Duodenal mucosa (tissue), 2 donors: ENCODE measurements around the gene DHX34.
"Not testable (repeated sequence)": the region's sequence is repeated elsewhere in the genome, so short reads cannot be mapped to it uniquely, and the experiment has no call there.

ENCODE experiments used
- H3K27ac ChIP-seq: one replicate; pipeline ENCODE4 v1.7.0; 2013; ENCODE audit warnings: low read depth, low read length
- H3K27me3 ChIP-seq, 2 donors: one replicate each; pipeline ENCODE4 v1.7.0; 2013; ENCODE audit warnings: low read length in 2 of 2, control low read depth in 1 of 2; ENCODE audit not compliant: insufficient read depth in 2 of 2, control insufficient read depth in 1 of 2
- H3K36me3 ChIP-seq, 2 donors: one replicate each; pipeline ENCODE4 v1.7.0; 2013; ENCODE audit warnings: low read length in 2 of 2, control low read depth in 1 of 2; ENCODE audit not compliant: insufficient read depth in 2 of 2, control insufficient read depth in 1 of 2
- H3K4me1 ChIP-seq, 2 donors: one replicate each; pipeline ENCODE4 v1.7.0; 2013; ENCODE audit warnings: low read length in 2 of 2, control low read depth in 1 of 2; ENCODE audit not compliant: insufficient read depth in 2 of 2, control insufficient read depth in 1 of 2
- H3K4me3 ChIP-seq, 2 donors: one replicate each; pipeline ENCODE4 v1.7.0; 2013; ENCODE audit warnings: low read length in 2 of 2, low read depth in 1 of 2
- H3K9ac ChIP-seq, 2 donors: one replicate each; pipeline ENCODE4 v1.7.0; 2013; ENCODE audit warnings: low read length in 2 of 2, low read depth in 1 of 2
- H3K9me3 ChIP-seq, 2 donors: one replicate each; pipeline ENCODE4 v1.7.0; 2013; ENCODE audit warnings: low read length in 2 of 2, control low read depth in 1 of 2; ENCODE audit not compliant: control insufficient read depth in 1 of 2

Gene DHX34

GRCh38 chr19:47405197-47405550, 56.1 kb downstream of the DHX34 start:
- Histone ChIP-seq H3K36me3 (no peaks in the 10 kb centered on the region), H3K27me3 (peaks cover 7 to 12% of the 10 kb centered on the region in 2 donors), H3K27ac (no peak overlapping the region), H3K4me3 (no peak overlapping the region), H3K9me3 (no peaks in the 10 kb centered on the region), H3K4me1 (no peaks in the 10 kb centered on the region), H3K9ac (no peak overlapping the region)

GRCh38 chr19:47405854-47406417, 56.8 kb downstream of the DHX34 start:
- H3K4me1 ChIP-seq: no peaks in the 10 kb centered on the region
- H3K27ac ChIP-seq: no peak overlapping the region
- no peak overlapping the region for H3K9ac ChIP-seq
- H3K36me3 ChIP-seq: no peaks in the 10 kb centered on the region
- no peak overlapping the region for H3K4me3 ChIP-seq
- peaks cover 7 to 12% of the 10 kb centered on the region in 2 donors for H3K27me3 ChIP-seq
- H3K9me3 ChIP-seq: no peaks in the 10 kb centered on the region

GRCh38 chr19:47406711-47407416, 57.7 kb downstream of the DHX34 start:
- Histone ChIP-seq H3K9ac (no peak overlapping the region), H3K9me3 (no peaks in the 10 kb centered on the region), H3K4me3 (no peak overlapping the region), H3K27me3 (peaks cover 7 to 12% of the 10 kb centered on the region in 2 donors), H3K4me1 (no peaks in the 10 kb centered on the region), H3K36me3 (no peaks in the 10 kb centered on the region), H3K27ac (no peak overlapping the region)

GRCh38 chr19:47407417-47407774, 58.3 kb downstream of the DHX34 start:
- peaks cover 7 to 12% of the 10 kb centered on the region in 2 donors for H3K27me3 ChIP-seq
- H3K4me1 ChIP-seq: no peaks in the 10 kb centered on the region
- no peaks in the 10 kb centered on the region for H3K36me3 ChIP-seq
- H3K27ac ChIP-seq: no peak overlapping the region
- H3K9me3 ChIP-seq: no peaks in the 10 kb centered on the region
- no peak overlapping the region for H3K4me3 ChIP-seq
- no peak overlapping the region for H3K9ac ChIP-seq

GRCh38 chr19:47408156-47408938, 59.2 kb downstream of the DHX34 start:
- Histone ChIP-seq H3K4me1 (no peaks in the 10 kb centered on the region), H3K4me3 (no peak overlapping the region), H3K9ac (no peak overlapping the region), H3K27ac (no peak overlapping the region), H3K36me3 (no peaks in the 10 kb centered on the region), H3K9me3 (no peaks in the 10 kb centered on the region), H3K27me3 (peaks cover 7 to 12% of the 10 kb centered on the region in 2 donors)

- peaks cover 3 to 9% of the 10 kb centered on the region in 2 donors for H3K27me3 ChIP-seq
- no peak overlapping the region for H3K27ac ChIP-seq
- no peak overlapping the region for H3K4me3 ChIP-seq
- no peak overlapping the region for H3K9ac ChIP-seq
- no peaks in the 10 kb centered on the region for H3K4me1 ChIP-seq
- H3K36me3 ChIP-seq: no peaks in the 10 kb centered on the region
- H3K9me3 ChIP-seq: no peaks in the 10 kb centered on the region
These were observed 62.0 kb downstream of the DHX34 start for GRCh38 chr19:47411101-47411500.

- H3K4me3 ChIP-seq, H3K36me3 ChIP-seq, H3K9ac ChIP-seq, H3K4me1 ChIP-seq, H3K9me3 ChIP-seq, H3K27ac ChIP-seq: not testable (repeated sequence)
- peaks cover 9 to 13% of the 10 kb centered on the region in 2 donors for H3K27me3 ChIP-seq
These were observed 62.6 kb downstream of the DHX34 start for GRCh38 chr19:47411696-47412095.

- no peaks in the 10 kb centered on the region for H3K9me3 ChIP-seq
- no peak overlapping the region for H3K4me3 ChIP-seq
- peaks cover 0 to 8% of the 10 kb centered on the region in 2 donors for H3K4me1 ChIP-seq
- H3K36me3 ChIP-seq: no peaks in the 10 kb centered on the region
- H3K27ac ChIP-seq: no peak overlapping the region
- H3K27me3 ChIP-seq: peaks cover 27 to 29% of the 10 kb centered on the region in 2 donors
- H3K9ac ChIP-seq: no peak overlapping the region
These were observed 64.8 kb downstream of the DHX34 start for GRCh38 chr19:47413941-47414340.

- Histone ChIP-seq H3K9ac (no peak overlapping the region), H3K4me1 (peaks cover 0 to 8% of the 10 kb centered on the region in 2 donors), H3K27ac (no peak overlapping the region), H3K36me3 (no peaks in the 10 kb centered on the region), H3K4me3 (no peak overlapping the region), H3K27me3 (peaks cover 28 to 32% of the 10 kb centered on the region in 2 donors), H3K9me3 (no peaks in the 10 kb centered on the region)
These were observed 65.4 kb downstream of the DHX34 start for GRCh38 chr19:47414469-47414868.

GRCh38 chr19:47415953-47416642, 67.0 kb downstream of the DHX34 start:
- H3K27ac ChIP-seq: no peak overlapping the region
- no peak overlapping the region for H3K4me3 ChIP-seq
- no peaks in the 10 kb centered on the region for H3K9me3 ChIP-seq
- no peaks in the 10 kb centered on the region for H3K36me3 ChIP-seq
- peaks cover 44 to 49% of the 10 kb centered on the region in 2 donors for H3K27me3 ChIP-seq
- no peak overlapping the region for H3K9ac ChIP-seq
- peaks cover 0 to 8% of the 10 kb centered on the region in 2 donors for H3K4me1 ChIP-seq
